Activated T-cell treated with anti-CD3 and anti-CD28 coated beads, Interleukin-2, amount 50 U/mL, for 24 hours (primary cell): ENCODE measurements around the gene ALPG.
"Not testable (repeated sequence)": the region's sequence is repeated elsewhere in the genome, so short reads cannot be mapped to it uniquely, and the experiment has no call there.

ENCODE experiments used
- DNase-seq: peaks from one replicate; pipeline ENCODE4 v3.0.0-alpha.2; 2020
- H3K27ac Mint-ChIP-seq: 2 replicates; pipeline ENCODE4 v1.8.0; 2020; ENCODE audit warnings: mild to moderate bottlenecking, mixed read lengths
- H3K27me3 Mint-ChIP-seq: 2 replicates; pipeline ENCODE4 v1.8.0; 2020; ENCODE audit warnings: mixed read lengths
- H3K36me3 Mint-ChIP-seq: 2 replicates; pipeline ENCODE4 v1.8.0; 2020; ENCODE audit warnings: low read depth, mixed read lengths
- H3K4me1 Mint-ChIP-seq: 2 replicates; pipeline ENCODE4 v1.8.0; 2020; ENCODE audit warnings: low read depth, mixed read lengths
- H3K4me3 Mint-ChIP-seq: 2 replicates; pipeline ENCODE4 v1.8.0; 2020; ENCODE audit warnings: mild to moderate bottlenecking, moderate library complexity, mixed read lengths
- H3K9me3 Mint-ChIP-seq: 2 replicates; pipeline ENCODE4 v1.8.0; 2020; ENCODE audit warnings: mixed read lengths

ALPG gene

DNA sequence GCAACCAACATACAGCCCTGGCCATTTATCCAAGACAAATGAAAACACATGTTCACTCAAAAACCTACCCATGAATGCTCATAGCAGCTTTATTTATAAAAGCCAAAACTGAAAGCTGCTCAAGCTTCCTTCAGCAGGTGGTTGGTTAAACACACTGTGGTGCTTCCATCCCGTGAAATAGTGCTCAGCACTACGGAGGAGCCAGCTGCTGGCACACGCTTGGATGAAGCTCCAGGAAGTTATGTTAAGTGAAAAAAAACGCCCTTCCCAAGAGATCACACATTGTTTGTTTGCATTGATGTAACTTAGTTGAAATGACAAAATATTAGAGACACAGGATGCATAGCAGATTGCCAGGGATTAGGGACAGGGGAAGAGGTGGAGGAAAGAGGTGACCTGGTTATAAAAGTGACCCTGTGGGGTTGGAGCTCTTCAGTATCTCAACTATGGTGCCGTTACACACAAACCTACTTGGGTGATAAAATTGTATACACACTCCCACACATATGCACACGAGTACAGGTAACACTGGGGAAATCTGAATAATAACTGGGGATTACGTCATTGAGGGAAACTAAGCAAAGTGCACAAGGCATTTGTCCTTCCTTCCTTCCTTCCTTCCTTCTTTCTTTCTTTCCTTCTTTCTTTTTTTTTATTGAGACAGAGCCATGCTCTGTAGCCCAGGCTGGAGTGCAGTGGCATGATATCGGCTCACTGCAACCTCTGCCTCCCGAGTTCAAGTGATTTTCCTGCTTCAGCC lies 6.2 kb upstream of the ALPG start:
- Mint-ChIP-seq H3K4me1 (no peaks in the 10 kb centered on the region), H3K27me3 (peaks cover 13% of the 10 kb centered on the region), H3K4me3 (no peak overlapping the region), H3K27ac (no peak overlapping the region), H3K36me3 (no peaks in the 10 kb centered on the region), H3K9me3 (no peaks in the 10 kb centered on the region)
- no peak for DNase-seq

DNA sequence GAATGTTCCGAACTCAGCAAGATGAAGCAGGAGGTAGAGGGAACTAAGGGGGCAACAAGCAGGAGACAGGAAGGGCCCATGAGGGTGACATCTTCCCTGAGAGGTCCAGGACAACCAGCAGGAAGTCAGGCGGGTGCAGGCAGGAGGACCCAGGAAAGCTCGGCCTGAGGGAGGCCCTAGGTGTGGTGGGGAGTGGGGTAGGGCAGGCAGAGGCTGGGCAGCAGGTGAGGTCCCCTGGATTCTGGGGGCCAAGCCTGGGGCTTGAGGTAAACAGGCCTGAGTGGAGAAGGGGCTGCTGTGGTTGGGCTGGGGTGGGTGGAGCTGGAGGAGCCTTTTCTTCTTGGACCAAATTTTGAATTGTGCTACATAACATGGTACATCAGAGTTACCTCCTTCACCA lies 4.1 kb upstream of the ALPG start:
- Mint-ChIP-seq H3K27ac (no peak overlapping the region), H3K27me3 (peaks cover 5% of the 10 kb centered on the region), H3K9me3 (no peaks in the 10 kb centered on the region), H3K4me3 (no peak overlapping the region), H3K4me1 (no peaks in the 10 kb centered on the region), H3K36me3 (no peaks in the 10 kb centered on the region)
- no peak for DNase-seq

DNA sequence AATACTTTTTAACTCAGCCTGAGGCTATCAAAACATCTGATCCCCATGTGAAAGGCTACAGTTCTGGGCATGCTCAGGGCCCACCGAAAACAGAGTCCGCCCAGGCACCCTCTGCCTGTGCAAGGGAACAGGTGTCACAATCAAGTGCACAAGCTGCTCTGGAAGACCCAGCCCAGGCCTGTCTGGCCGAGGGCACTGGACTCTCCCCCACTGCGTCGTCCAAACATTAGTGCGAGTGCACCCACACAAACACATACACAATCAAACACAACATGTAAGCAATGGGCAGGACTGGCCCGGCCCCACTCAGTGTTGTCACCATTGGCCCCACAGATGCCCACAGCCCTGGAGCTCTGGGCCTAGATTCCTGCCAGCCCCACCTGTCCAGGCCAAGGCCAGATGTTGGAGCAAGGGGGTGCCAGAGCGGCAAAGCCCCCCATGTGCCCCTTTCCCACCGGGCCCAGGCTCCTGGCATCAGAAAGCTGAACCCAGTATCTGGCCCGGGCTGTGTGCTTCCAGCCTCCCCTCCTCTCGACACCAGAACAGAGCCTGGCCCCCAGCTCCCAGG lies 617 bp upstream of the ALPG start:
- Mint-ChIP-seq H3K27ac (no peak overlapping the region), H3K9me3 (no peaks in the 10 kb centered on the region), H3K36me3 (no peaks in the 10 kb centered on the region), H3K4me1 (no peaks in the 10 kb centered on the region), H3K4me3 (no peak overlapping the region), H3K27me3 (peaks cover 11% of the 10 kb centered on the region)
- no peak for DNase-seq

DNA sequence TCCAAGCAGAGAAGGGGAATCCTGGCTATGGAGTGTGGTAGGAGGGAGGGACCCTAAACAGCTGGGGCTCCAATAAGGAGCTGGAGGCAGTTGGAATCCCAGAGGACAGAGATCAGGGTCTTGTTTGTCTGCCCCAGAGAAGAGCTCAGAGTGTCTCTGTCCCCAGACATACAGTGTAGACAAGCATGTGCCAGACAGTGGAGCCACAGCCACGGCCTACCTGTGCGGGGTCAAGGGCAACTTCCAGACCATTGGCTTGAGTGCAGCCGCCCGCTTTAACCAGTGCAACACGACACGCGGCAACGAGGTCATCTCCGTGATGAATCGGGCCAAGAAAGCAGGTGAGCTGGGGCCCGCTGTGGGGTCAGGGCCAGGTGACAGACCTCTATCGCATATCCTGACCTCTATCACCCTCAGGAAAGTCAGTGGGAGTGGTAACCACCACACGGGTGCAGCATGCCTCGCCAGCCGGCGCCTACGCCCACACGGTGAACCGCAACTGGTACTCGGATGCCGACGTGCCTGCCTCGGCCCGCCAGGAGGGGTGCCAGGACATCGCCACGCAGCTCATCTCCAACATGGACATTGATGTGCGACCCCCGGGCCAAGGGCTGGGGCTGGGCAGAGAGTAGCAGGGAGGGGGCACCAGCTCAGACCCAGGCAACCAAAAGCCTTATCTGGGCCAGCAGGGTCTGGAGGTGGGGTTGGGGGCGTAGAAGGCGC lies 945 bp downstream of the ALPG start:
- H3K9me3 Mint-ChIP-seq, H3K36me3 Mint-ChIP-seq, DNase-seq, H3K4me1 Mint-ChIP-seq, H3K4me3 Mint-ChIP-seq, H3K27ac Mint-ChIP-seq: not testable (repeated sequence)
- peaks cover 17% of the 10 kb centered on the region for H3K27me3 Mint-ChIP-seq

DNA sequence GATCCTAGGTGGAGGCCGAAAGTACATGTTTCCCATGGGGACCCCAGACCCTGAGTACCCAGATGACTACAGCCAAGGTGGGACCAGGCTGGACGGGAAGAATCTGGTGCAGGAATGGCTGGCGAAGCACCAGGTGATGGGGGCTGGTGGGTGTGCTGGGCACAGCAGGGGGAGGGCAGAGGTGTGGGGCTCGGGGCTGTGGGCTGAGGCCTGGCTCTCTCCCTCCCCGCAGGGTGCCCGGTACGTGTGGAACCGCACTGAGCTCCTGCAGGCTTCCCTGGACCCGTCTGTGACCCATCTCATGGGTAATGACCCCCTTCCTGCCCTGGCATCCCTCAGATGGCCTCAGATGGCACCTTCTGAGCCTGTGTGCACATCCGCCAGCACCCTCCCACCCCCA lies 1.6 kb downstream of the ALPG start:
- Mint-ChIP-seq H3K27me3 (peaks cover 19% of the 10 kb centered on the region), H3K4me1 (peaks cover 10% of the 10 kb centered on the region)
- H3K9me3 Mint-ChIP-seq, H3K4me3 Mint-ChIP-seq, H3K36me3 Mint-ChIP-seq, DNase-seq, H3K27ac Mint-ChIP-seq: not testable (repeated sequence)

DNA sequence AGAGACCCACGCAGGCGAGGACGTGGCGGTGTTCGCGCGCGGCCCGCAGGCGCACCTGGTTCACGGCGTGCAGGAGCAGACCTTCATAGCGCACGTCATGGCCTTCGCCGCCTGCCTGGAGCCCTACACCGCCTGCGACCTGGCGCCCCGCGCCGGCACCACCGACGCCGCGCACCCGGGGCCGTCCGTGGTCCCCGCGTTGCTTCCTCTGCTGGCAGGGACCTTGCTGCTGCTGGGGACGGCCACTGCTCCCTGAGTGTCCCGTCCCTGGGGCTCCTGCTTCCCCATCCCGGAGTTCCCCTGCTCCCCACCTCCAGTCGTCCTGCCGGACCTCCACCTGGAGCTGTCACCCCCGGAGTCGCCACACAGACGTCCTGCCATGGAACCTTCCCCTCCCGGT lies 3.0 kb downstream of the ALPG start:
- not testable (repeated sequence) for H3K36me3 Mint-ChIP-seq, H3K4me3 Mint-ChIP-seq, DNase-seq, H3K27ac Mint-ChIP-seq, H3K9me3 Mint-ChIP-seq
- H3K4me1 Mint-ChIP-seq, result peaks cover 14% of the 10 kb centered on the region
- H3K27me3 Mint-ChIP-seq, result peaks cover 29% of the 10 kb centered on the region

DNA sequence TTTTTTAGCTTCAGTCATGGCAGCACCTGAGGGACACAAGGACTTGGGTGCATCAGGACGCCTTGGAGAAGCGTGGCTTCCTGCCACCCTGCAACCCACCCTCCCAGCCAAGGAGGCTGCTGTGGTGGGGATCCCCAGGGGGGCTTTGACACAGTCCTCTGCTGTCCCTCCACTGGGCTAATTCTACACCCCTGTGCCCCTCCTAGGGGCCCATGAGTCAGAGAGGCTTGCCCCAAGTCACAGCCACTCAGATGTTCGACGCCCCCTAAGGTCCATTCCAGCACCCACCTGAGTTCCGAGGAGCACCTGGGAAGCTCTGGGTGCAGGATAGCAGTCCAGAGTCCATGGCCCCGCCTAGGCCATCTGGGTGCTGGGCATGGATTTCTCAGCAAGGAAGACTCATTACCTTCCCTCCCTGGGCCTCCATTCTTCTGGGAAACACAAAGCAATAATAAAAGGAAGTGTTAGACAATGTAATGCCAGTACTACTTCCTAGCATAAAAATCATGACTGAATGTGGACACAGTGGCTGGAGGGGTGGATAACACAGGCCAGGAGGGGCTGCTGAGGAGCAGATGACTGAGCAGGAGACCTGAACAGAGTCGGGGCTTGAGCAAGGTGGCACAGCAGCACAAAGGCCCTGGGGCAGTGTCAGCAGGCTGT lies 3.7 kb downstream of the ALPG start:
- Mint-ChIP-seq H3K4me1 (peaks cover 14% of the 10 kb centered on the region), H3K9me3 (no peaks in the 10 kb centered on the region), H3K4me3 (no peak overlapping the region), H3K27ac (no peak overlapping the region), H3K36me3 (no peaks in the 10 kb centered on the region), H3K27me3 (peaks cover 35% of the 10 kb centered on the region)
- no peak for DNase-seq

DNA sequence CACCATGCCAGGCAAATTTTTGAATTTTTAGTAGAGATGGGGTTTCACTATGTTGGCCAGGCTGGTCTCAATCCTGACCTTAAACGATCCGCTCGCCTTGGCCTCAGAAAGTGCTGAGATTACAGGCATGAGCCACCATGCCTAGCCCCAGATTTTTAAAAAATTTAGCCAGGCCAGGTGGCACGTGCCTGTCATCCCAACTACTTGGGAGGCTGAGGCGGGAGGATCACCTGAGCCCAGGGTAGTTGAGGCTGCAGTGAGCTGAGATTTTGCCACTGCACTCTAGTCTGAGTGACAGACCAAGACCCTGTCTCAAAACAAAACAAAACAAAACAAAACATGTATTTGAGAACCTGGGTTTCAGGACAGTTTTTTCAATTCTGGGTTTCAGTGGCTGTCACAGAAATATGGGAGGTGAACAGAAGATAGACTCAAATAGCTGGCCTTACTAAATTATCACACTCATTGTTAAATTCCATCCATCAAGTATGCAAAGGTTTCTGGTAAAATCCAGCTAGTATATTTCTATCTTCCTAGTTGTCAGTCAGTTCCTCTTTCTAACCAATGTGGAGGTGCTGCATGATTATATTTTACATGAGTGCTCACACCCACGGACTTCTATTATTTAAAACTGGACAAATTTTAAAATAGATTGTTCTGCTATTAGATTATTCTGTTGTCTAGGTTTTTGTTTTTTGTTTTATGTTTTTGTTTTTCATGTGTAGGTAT lies 5.4 kb downstream of the ALPG start:
- peaks cover 49% of the 10 kb centered on the region for H3K27me3 Mint-ChIP-seq
- H3K9me3 Mint-ChIP-seq, result no peaks in the 10 kb centered on the region
- H3K4me3 Mint-ChIP-seq, result no peak overlapping the region
- no peak overlapping the region for H3K27ac Mint-ChIP-seq
- H3K4me1 Mint-ChIP-seq, result peaks cover 14% of the 10 kb centered on the region
- DNase-seq, result no peak
- no peaks in the 10 kb centered on the region for H3K36me3 Mint-ChIP-seq

DNA sequence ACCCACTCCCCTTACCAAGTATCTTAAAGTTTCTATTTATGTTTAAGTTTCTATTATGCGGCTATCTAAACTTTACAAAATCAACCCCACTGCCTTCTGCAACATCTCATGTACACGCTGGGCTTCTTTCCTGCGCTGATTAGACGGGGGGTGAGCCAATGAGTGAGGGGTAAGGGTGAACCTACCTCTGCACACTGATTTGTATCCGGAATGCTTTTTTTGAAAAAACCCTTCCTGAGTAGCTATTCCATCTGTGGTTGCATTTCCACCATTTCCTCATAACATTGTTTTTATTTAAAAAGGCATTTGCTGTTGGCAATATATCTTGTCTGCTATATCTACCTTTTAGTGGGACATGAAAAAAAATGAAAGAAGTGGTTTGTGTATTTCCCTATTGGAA lies 6.3 kb downstream of the ALPG start:
- H3K4me1 Mint-ChIP-seq, result peaks cover 14% of the 10 kb centered on the region
- no peak overlapping the region for H3K27ac Mint-ChIP-seq
- DNase-seq, result no peak
- no peak overlapping the region for H3K4me3 Mint-ChIP-seq
- H3K9me3 Mint-ChIP-seq, result no peaks in the 10 kb centered on the region
- no peaks in the 10 kb centered on the region for H3K36me3 Mint-ChIP-seq
- peaks cover 55% of the 10 kb centered on the region for H3K27me3 Mint-ChIP-seq

DNA sequence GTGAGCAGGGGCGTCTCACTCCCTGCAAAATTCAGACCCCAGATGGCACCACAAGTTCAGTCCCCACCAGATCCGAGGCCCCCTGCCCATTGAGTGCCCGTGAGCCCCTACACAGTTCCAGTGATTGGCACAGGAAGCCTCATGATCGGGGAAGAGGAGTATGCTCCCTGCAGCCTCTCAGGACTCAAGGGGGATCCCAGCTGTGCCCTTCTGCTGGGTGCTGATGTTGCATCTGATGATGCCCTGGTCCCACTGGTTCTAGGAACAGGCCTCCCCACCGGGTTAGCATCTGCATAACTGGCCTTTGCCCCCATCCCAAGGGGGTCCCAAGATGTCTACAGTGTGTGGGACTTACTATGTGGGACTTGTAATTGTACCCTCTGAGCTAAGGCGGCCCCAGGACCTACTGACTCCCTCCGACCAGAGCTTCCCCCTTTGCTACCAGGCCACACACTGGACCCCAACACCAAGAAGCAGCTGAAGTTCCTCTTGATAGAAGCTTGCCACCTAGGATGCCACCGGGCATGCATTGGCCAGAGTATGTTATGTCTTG lies 8.6 kb downstream of the ALPG start:
- Mint-ChIP-seq H3K27me3 (peaks cover 71% of the 10 kb centered on the region), H3K4me1 (peaks cover 26% of the 10 kb centered on the region), H3K9me3 (no peaks in the 10 kb centered on the region), H3K27ac (no peak overlapping the region), H3K4me3 (no peak overlapping the region), H3K36me3 (no peaks in the 10 kb centered on the region)
- no peak for DNase-seq

DNA sequence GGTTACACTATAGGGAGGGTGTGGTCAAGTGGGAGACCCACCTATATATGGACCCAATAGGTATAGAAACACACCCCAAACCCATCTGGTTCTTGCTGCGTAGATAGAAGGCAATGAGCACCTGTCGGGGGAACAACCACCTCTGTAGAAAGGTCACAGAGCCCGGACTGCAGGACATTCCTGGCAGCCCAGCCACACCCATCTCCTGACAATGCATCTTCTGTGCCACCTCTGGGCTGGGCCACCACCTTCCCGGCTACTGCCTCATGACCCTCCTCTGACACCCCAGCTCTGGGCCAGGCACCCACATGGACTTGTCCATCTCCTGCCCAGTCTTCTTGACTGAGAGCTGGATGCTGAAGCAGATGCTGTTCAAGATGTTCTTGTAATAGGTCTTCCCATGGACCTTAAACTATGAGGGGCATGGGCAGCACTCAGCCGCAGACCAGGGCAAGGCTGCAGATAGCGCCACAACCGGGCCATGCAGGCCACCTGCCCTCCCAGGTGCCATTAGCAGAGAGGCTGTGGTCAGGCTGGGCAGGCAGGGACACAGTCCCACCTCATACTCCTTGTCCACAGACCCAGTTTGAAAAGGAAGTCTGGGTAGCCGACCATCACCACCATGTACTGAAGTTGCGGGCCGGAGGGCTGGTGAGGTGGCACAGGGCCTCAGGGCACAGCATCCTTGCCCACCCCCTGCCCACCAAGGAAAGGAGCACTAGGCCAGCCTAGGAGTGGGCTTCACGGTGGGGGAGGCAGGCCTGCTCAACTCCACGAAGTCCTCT lies 9.3 kb downstream of the ALPG start:
- Mint-ChIP-seq H3K4me3 (no peak overlapping the region), H3K27me3 (peaks cover 69% of the 10 kb centered on the region), H3K36me3 (no peaks in the 10 kb centered on the region), H3K4me1 (peaks cover 30% of the 10 kb centered on the region), H3K9me3 (no peaks in the 10 kb centered on the region), H3K27ac (no peak overlapping the region)
- DNase-seq, result no peak

DNA sequence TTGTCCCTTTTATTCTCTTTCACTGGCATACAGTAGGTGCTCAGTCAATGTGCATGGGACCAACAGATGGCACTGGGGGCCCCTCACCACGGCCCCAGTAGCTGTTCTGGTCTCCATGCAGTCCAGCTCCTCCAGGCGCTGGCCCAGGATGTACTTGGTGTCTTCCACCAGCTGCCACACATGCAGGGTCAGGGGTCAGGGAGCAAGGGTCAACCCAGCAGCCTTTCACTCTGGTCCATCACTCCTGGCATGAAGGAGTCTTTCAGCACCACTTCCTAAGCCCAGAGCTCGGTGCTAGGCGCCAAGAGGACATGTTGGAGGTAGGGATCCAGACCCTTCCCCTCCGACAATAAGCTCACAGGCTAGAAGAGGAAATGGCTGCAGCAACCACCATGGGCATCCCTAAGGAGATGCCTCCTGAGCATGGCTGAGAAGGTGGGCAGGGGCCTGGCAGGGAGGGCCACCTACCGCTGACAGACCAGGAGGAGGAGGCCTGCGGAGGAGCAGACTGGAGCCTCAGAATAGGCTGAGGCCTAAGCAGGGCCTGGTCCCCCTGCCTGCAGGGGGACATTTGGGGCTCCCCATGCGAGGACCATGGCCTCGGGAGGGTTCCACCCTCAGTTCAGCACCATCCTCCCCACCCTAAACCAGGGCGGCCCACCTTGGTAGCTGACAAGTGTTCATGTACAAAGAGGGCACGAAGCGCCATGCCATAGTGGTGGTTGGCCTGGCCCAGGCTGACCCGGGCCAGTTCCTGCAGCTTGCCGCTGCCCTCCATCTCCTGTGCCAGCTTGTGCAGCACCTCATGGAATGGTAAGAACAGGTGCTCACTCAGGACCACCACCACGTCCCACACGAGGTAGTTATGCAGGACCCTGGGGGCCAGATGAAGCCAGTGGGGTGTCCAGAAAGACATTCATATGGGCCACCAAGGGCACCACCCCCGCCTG lies 10.2 kb downstream of the ALPG start:
- peaks cover 71% of the 10 kb centered on the region for H3K27me3 Mint-ChIP-seq

DNA sequence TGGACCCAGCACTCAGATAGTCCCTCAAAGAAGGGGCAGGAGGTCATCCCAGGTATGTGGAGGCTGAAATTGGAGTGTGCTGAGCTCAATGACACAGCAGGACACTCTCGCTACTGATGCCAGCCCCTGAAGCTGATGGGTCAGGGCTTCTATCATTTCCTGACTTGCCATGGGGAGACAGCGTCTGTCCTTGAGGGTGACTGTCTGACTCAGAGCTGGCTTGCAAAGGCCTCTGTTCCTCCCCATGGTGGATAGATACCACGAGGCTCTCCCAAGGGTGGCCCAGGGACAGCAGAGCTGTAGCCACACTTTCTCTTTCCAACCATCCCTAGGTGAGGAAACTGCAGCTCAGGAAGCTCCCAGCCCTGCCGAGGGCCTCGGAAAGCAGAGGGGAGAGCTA lies 10.8 kb downstream of the ALPG start:
- H3K27me3 Mint-ChIP-seq, result peaks cover 77% of the 10 kb centered on the region
- H3K9me3 Mint-ChIP-seq, result peaks cover under 1% of the 10 kb centered on the region
- H3K4me1 Mint-ChIP-seq, result peaks cover 28% of the 10 kb centered on the region
- H3K27ac Mint-ChIP-seq, result no peak overlapping the region
- no peak overlapping the region for H3K4me3 Mint-ChIP-seq
- no peaks in the 10 kb centered on the region for H3K36me3 Mint-ChIP-seq
- DNase-seq, result no peak

More for the DNA sequence above, 10.2 kb downstream of the ALPG start:
- no peak overlapping the region for H3K4me3 Mint-ChIP-seq
- H3K9me3 Mint-ChIP-seq, result no peaks in the 10 kb centered on the region
- no peaks in the 10 kb centered on the region for H3K36me3 Mint-ChIP-seq
- DNase-seq, result no peak
- no peak overlapping the region for H3K27ac Mint-ChIP-seq
- H3K4me1 Mint-ChIP-seq, result peaks cover 30% of the 10 kb centered on the region
